NCI-H345 treated with DMSO at 0.1 percent for 48 hours (cell line): Measurements from ENCODE around the gene KIRREL3.
"Not testable (repeated sequence)": the region's sequence is repeated elsewhere in the genome, so short reads cannot be mapped to it uniquely, and the experiment has no call there.

Experiments used
- DNase-seq: peaks from one replicate; lab custom pipeline; 2025; ENCODE audit not compliant: unreplicated experiment; lab: John Stamatoyannopoulos, UW

The KIRREL3 gene

GRCh38 chr11:126394634-126395072 lies 605.9 kb downstream of the KIRREL3 start:
- DNase-seq: not testable (repeated sequence)

GRCh38 chr11:126394036-126394435 lies 606.5 kb downstream of the KIRREL3 start:
- DNase-seq: no peak

- no peak for DNase-seq
Measured at GRCh38 chr11:126393143-126393542, 607.4 kb downstream of the KIRREL3 start.

GRCh38 chr11:126392633-126393013 lies 607.9 kb downstream of the KIRREL3 start:
- no peak for DNase-seq

GRCh38 chr11:126391970-126392632 lies 608.5 kb downstream of the KIRREL3 start:
- DNase-seq: no peak

- DNase-seq: no peak
Measured at GRCh38 chr11:126391286-126391954, 609.1 kb downstream of the KIRREL3 start.

GRCh38 chr11:126390272-126390867 lies 610.2 kb downstream of the KIRREL3 start:
- no peak for DNase-seq

GRCh38 chr11:126387857-126388256 lies 612.7 kb downstream of the KIRREL3 start:
- DNase-seq: no peak

GRCh38 chr11:126386729-126387071 lies 613.9 kb downstream of the KIRREL3 start:
- DNase-seq: peak; percentile 83

GRCh38 chr11:126385991-126386728 lies 614.4 kb downstream of the KIRREL3 start:
- DNase-seq: no peak

- DNase-seq: no peak
Measured at GRCh38 chr11:126384449-126385070, 616.0 kb downstream of the KIRREL3 start.

GRCh38 chr11:126383339-126384335 lies 616.9 kb downstream of the KIRREL3 start:
- no peak for DNase-seq

- not testable (repeated sequence) for DNase-seq
Measured at GRCh38 chr11:126382641-126383040, 617.9 kb downstream of the KIRREL3 start.

- DNase-seq: not testable (repeated sequence)
Measured at GRCh38 chr11:126381960-126382359, 618.6 kb downstream of the KIRREL3 start.

GRCh38 chr11:126380909-126381308 lies 619.7 kb downstream of the KIRREL3 start:
- no peak for DNase-seq

- no peak for DNase-seq
Measured at GRCh38 chr11:126378763-126379162, 621.8 kb downstream of the KIRREL3 start.

- DNase-seq: no peak
Measured at GRCh38 chr11:126375726-126376125, 624.8 kb downstream of the KIRREL3 start.

GRCh38 chr11:126374562-126375300 lies 625.8 kb downstream of the KIRREL3 start:
- DNase-seq: not testable (repeated sequence)

- peak; percentile 26 for DNase-seq
Measured at GRCh38 chr11:126373389-126374066, 627.0 kb downstream of the KIRREL3 start.
